Measurements from ENCODE around the gene EIF2AK3. TPM values are rescaled to one million over a fixed set of nuclear protein-coding genes. Genes with fewer than 3 reads are reported as not detected.

Gene EIF2AK3
- total RNA-seq, 1 donor from 2014 or later: 17.1 TPM

DNA sequence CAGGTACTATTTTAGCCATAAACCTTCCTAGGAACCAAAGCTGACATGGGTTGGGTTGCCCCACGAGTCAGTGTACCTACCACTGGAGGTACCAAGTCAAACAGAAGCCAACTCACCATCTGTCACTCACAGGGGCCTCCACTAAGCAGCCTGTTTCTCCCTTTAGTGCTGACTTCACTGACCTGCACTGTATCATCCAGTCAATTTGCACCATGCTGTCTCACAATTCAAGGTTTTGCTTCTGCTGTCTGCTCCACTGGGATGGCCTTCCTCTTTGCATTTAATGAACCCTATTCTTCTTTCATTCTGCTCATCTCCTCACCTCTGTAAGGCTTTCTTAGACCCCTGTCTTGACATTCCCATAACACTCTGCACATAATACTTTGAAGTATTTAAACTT, 47.2 kb downstream of the EIF2AK3 start:
- H3K9me3 Mint-ChIP-seq (ENCODE audit: unreplicated experiment): no peaks in the 10 kb centered on the region
- DNase-seq (ENCODE audit: low spot score): no peak
- peaks cover 3% of the 10 kb centered on the region for H3K4me1 Mint-ChIP-seq (ENCODE audit: unreplicated experiment)
- no peak overlapping the region for H3K27ac Mint-ChIP-seq (ENCODE audit: unreplicated experiment)
- no peaks in the 10 kb centered on the region for H3K27me3 Mint-ChIP-seq (ENCODE audit: unreplicated experiment)
- TF ChIP-seq, protein P1, sequence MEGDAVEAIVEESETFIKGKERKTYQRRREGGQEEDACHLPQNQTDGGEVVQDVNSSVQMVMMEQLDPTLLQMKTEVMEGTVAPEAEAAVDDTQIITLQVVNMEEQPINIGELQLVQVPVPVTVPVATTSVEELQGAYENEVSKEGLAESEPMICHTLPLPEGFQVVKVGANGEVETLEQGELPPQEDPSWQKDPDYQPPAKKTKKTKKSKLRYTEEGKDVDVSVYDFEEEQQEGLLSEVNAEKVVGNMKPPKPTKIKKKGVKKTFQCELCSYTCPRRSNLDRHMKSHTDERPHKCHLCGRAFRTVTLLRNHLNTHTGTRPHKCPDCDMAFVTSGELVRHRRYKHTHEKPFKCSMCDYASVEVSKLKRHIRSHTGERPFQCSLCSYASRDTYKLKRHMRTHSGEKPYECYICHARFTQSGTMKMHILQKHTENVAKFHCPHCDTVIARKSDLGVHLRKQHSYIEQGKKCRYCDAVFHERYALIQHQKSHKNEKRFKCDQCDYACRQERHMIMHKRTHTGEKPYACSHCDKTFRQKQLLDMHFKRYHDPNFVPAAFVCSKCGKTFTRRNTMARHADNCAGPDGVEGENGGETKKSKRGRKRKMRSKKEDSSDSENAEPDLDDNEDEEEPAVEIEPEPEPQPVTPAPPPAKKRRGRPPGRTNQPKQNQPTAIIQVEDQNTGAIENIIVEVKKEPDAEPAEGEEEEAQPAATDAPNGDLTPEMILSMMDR (IDR thresholded peaks at IDR 0.05; ENCODE audit: unreplicated experiment): no peak
- peaks cover 10% of the 10 kb centered on the region for H3K36me3 Mint-ChIP-seq (ENCODE audit: low read depth, unreplicated experiment)
- no peak overlapping the region for H3K4me3 Mint-ChIP-seq (ENCODE audit: unreplicated experiment)

DNA sequence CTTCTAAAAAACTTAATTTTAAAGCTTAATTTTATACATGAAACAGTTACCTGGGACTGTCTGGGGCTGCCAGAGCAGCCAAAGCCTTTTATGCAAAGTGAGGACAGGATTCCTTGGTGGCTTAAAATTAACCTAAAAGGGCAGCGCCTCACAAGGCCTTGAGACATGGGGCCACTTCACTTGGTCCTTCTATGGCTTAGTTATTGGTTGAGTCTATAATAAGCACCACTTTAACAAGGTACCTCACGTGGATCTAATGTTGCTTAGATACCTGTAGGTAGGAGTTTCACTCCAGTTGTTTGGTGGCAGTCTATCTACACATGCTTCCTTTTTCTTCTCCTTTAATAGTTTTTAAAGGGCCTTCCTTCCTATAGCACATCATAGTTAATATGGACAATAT, 51.6 kb downstream of the EIF2AK3 start:
- H3K4me1 Mint-ChIP-seq (ENCODE audit: unreplicated experiment): no peaks in the 10 kb centered on the region
- no peak overlapping the region for H3K27ac Mint-ChIP-seq (ENCODE audit: unreplicated experiment)
- H3K27me3 Mint-ChIP-seq (ENCODE audit: unreplicated experiment): no peaks in the 10 kb centered on the region
- no peak for DNase-seq (ENCODE audit: low spot score)
- TF ChIP-seq, protein P1 (IDR thresholded peaks at IDR 0.05; ENCODE audit: unreplicated experiment): no peak
- peak overlapping the region; percentile 4 for H3K4me3 Mint-ChIP-seq (ENCODE audit: unreplicated experiment)
- no peaks in the 10 kb centered on the region for H3K9me3 Mint-ChIP-seq (ENCODE audit: unreplicated experiment)
- H3K36me3 Mint-ChIP-seq (ENCODE audit: low read depth, unreplicated experiment): peaks cover 20% of the 10 kb centered on the region

DNA sequence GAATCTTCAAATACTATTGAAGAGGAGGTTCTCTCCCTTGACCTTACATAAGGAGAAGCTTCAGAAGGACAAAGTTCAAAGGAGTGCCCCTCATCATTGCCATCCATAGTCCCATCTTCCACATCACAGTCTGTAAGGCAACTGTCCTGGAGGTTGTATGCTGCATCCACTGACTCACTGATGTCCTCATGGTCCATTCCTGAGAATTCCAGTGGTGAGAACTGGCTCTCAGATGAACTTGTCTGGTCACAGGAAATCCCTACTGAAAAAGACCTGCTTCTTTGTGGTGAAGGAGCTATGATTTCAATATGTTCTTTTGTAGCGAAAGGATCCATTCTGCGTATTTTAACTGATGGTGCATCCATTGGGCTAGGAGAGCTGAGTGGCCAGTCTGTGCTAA, 52.2 kb downstream of the EIF2AK3 start:
- no peaks in the 10 kb centered on the region for H3K4me1 Mint-ChIP-seq (ENCODE audit: unreplicated experiment)
- H3K27ac Mint-ChIP-seq (ENCODE audit: unreplicated experiment): no peak overlapping the region
- H3K36me3 Mint-ChIP-seq (ENCODE audit: low read depth, unreplicated experiment): peaks cover 20% of the 10 kb centered on the region
- no peaks in the 10 kb centered on the region for H3K9me3 Mint-ChIP-seq (ENCODE audit: unreplicated experiment)
- DNase-seq (ENCODE audit: low spot score): no peak
- TF ChIP-seq, protein P1 (IDR thresholded peaks at IDR 0.05; ENCODE audit: unreplicated experiment): no peak
- H3K4me3 Mint-ChIP-seq (ENCODE audit: unreplicated experiment): no peak overlapping the region
- H3K27me3 Mint-ChIP-seq (ENCODE audit: unreplicated experiment): no peaks in the 10 kb centered on the region

- Mint-ChIP-seq H3K36me3 (ENCODE audit: low read depth, unreplicated experiment) (peaks cover 20% of the 10 kb centered on the region), H3K27ac (ENCODE audit: unreplicated experiment) (no peak overlapping the region), H3K4me1 (ENCODE audit: unreplicated experiment) (no peaks in the 10 kb centered on the region), H3K4me3 (ENCODE audit: unreplicated experiment) (no peak overlapping the region), H3K9me3 (ENCODE audit: unreplicated experiment) (no peaks in the 10 kb centered on the region), H3K27me3 (ENCODE audit: unreplicated experiment) (no peaks in the 10 kb centered on the region)
- no peak for DNase-seq (ENCODE audit: low spot score)
- TF ChIP-seq, protein P1 (IDR thresholded peaks at IDR 0.05; ENCODE audit: unreplicated experiment): no peak
Observed at GRCh38 chr2:88574445-88574844, 52.8 kb downstream of the EIF2AK3 start.

- Mint-ChIP-seq H3K4me3 (ENCODE audit: unreplicated experiment) (no peak overlapping the region), H3K4me1 (ENCODE audit: unreplicated experiment) (no peaks in the 10 kb centered on the region), H3K9me3 (ENCODE audit: unreplicated experiment) (no peaks in the 10 kb centered on the region), H3K27me3 (ENCODE audit: unreplicated experiment) (no peaks in the 10 kb centered on the region), H3K27ac (ENCODE audit: unreplicated experiment) (no peak overlapping the region), H3K36me3 (ENCODE audit: low read depth, unreplicated experiment) (peaks cover 7% of the 10 kb centered on the region)
- no peak for DNase-seq (ENCODE audit: low spot score)
- TF ChIP-seq, protein P1 (IDR thresholded peaks at IDR 0.05; ENCODE audit: unreplicated experiment): no peak
Observed at GRCh38 chr2:88568179-88568578, 59.1 kb downstream of the EIF2AK3 start.

Measured in endothelial cell (in vitro differentiated cells).